ENCODE data around the gene DIDO1.

DIDO1 gene

GRCh38 chr20:62907384-62908317 lies 18.7 kb downstream of the DIDO1 start:
- no peak overlapping the region for H3K27ac ChIP-seq
- no peaks in the 10 kb centered on the region for H3K9me3 ChIP-seq (ENCODE audit: control insufficient read depth, low read length)
- H3K79me2 ChIP-seq = peaks cover 39% of the 10 kb centered on the region
- no peak overlapping the region for H3K4me3 ChIP-seq (ENCODE audit: low read depth, low read length)
- H3K36me3 ChIP-seq (ENCODE audit: control insufficient read depth, insufficient read depth, low read length) = no peaks in the 10 kb centered on the region
- no peaks in the 10 kb centered on the region for H3K4me1 ChIP-seq
- H3K9ac ChIP-seq = no peak overlapping the region
- H3K27me3 ChIP-seq (ENCODE audit: control insufficient read depth, insufficient read depth, low read length) = no peaks in the 10 kb centered on the region
- H3K4me2 ChIP-seq (ENCODE audit: low read length) = no peak overlapping the region
- no peak overlapping the region for H2AFZ ChIP-seq
- TF ChIP-seq CTCF (IDR thresholded peaks at IDR 0.05) = peak; percentile 14

GRCh38 chr20:62906647-62907375 lies 19.5 kb downstream of the DIDO1 start:
- no peaks in the 10 kb centered on the region for H3K36me3 ChIP-seq (ENCODE audit: control insufficient read depth, insufficient read depth, low read length)
- H2AFZ ChIP-seq = no peak overlapping the region
- no peak for TF ChIP-seq CTCF (IDR thresholded peaks at IDR 0.05)
- H3K27me3 ChIP-seq (ENCODE audit: control insufficient read depth, insufficient read depth, low read length) = no peaks in the 10 kb centered on the region
- H3K9me3 ChIP-seq (ENCODE audit: control insufficient read depth, low read length) = no peaks in the 10 kb centered on the region
- H3K27ac ChIP-seq = no peak overlapping the region
- H3K9ac ChIP-seq = no peak overlapping the region
- H3K4me3 ChIP-seq (ENCODE audit: low read depth, low read length) = no peak overlapping the region
- no peak overlapping the region for H3K4me2 ChIP-seq (ENCODE audit: low read length)
- H3K4me1 ChIP-seq = no peaks in the 10 kb centered on the region
- peaks cover 33% of the 10 kb centered on the region for H3K79me2 ChIP-seq

GRCh38 chr20:62906209-62906608 lies 20.1 kb downstream of the DIDO1 start:
- Histone ChIP-seq H3K27me3 (ENCODE audit: control insufficient read depth, insufficient read depth, low read length) (no peaks in the 10 kb centered on the region), H3K9ac (no peak overlapping the region), H2AFZ (no peak overlapping the region), H3K4me3 (ENCODE audit: low read depth, low read length) (no peak overlapping the region), H3K79me2 (peaks cover 27% of the 10 kb centered on the region), H3K9me3 (ENCODE audit: control insufficient read depth, low read length) (no peaks in the 10 kb centered on the region), H3K4me1 (no peaks in the 10 kb centered on the region), H3K4me2 (ENCODE audit: low read length) (no peak overlapping the region), H3K36me3 (ENCODE audit: control insufficient read depth, insufficient read depth, low read length) (no peaks in the 10 kb centered on the region), H3K27ac (no peak overlapping the region)
- no peak for TF ChIP-seq CTCF (IDR thresholded peaks at IDR 0.05)

- Histone ChIP-seq H3K9me3 (ENCODE audit: control insufficient read depth, low read length) (no peaks in the 10 kb centered on the region), H3K36me3 (ENCODE audit: control insufficient read depth, insufficient read depth, low read length) (no peaks in the 10 kb centered on the region), H3K4me3 (ENCODE audit: low read depth, low read length) (no peak overlapping the region), H3K27ac (no peak overlapping the region), H3K9ac (no peak overlapping the region), H3K79me2 (peaks cover 22% of the 10 kb centered on the region), H2AFZ (no peak overlapping the region), H3K27me3 (ENCODE audit: control insufficient read depth, insufficient read depth, low read length) (no peaks in the 10 kb centered on the region), H3K4me1 (no peaks in the 10 kb centered on the region), H3K4me2 (ENCODE audit: low read length) (no peak overlapping the region)
- TF ChIP-seq CTCF (IDR thresholded peaks at IDR 0.05) = no peak
Observed at GRCh38 chr20:62905536-62906117, 20.7 kb downstream of the DIDO1 start.

All from parathyroid adenoma (tissue), 2 donors.